Suppressor macrophage (primary cell): ENCODE data around the gene TUBA1C.
"Not testable (repeated sequence)": the region's sequence is repeated elsewhere in the genome, so short reads cannot be mapped to it uniquely, and the experiment has no call there.

ENCODE experiments used
- DNase-seq, 4 experiments: peaks; one replicate each; pipeline ENCODE4 v3.0.0-alpha.2; 2020 to 2022

TUBA1C gene

DNA sequence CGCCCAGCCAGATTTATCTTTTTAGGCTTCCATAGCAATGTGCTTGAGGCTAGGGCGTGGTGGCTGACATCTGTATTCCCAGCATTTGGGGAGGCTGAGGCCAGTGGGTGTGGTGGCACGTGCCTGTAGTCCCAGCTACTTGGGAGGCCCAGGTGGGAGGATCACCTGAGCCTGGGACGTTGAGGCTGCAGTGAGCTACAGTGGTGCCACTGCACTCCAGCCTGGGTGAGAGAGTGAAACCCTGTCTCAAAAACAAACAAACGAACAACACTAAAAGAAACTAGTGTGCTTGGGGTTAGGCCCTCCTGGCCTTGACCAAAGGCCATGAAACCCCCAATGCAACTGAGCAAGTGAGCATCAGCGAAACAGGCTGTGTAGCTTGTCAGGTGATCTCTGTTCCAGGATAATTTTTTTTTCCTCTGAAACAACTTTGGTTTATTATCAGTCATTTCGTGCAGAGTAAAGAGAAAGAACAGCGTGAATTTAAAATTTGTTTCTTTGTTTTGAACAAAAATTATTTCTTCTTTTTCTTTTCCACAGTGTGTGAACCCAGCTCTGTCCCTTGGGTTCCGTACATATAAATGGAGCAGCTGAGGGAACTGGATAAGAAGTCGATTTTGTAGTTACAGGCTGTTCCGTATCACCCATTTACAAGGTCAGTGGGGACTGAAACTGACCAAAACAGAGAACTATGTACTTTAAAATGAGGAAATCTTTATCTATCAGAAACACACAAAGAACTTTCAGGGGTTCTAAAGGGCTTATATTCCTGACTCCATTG is 8.8 kb upstream of the TUBA1C start:
- DNase-seq, result no peak

DNA sequence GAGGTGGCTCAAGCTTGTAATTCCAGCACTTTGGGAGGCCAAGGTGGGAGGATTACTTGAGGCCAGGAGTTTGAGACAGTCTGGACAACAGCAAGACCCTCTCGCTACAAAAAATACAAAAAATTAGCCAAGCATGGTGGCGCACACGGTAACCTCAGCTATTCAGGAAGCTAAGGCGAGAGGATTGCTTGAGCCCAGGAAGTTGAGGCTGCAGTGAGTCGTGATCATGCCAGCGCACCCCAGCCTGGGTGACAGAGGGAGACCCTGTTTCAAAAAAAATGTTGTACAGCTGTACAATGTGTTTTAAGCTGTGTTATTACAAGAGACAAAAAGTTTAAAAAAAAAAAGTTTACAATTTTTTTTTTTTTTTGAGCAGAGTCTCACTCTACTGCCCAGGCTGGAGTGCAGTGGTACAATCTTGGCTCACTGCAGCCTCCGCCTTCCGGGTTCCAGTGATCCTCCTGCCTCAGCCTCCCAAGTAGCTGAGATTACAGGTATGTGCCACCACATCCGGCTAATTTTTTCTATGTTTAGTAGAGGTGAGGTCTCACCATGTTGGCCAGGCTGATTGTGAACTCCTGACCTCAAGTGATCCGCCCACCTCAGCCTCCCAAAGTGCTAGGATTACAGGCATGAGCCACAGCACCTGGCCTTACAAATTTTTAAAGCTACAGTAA is 7.2 kb upstream of the TUBA1C start:
- not testable (repeated sequence) for DNase-seq

DNA sequence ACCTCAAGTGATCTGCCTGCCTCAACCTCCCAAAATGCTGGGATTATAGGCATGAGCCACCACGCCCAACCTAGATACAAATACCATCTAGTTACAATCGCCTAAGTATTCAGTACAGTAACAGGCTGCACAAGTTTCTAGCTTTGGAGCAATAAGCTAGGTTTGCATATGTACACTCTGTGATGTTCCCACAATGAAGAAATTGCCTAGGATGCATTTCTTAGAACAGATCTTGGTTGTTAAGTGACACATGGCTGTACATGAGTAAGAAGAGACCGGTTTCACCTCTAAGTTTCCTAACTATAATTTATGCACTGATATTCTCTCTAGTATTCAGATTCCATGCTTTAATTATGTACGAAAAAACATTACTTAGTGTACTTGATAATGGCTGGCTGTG is 5.4 kb upstream of the TUBA1C start:
- DNase-seq, result no peak

DNA sequence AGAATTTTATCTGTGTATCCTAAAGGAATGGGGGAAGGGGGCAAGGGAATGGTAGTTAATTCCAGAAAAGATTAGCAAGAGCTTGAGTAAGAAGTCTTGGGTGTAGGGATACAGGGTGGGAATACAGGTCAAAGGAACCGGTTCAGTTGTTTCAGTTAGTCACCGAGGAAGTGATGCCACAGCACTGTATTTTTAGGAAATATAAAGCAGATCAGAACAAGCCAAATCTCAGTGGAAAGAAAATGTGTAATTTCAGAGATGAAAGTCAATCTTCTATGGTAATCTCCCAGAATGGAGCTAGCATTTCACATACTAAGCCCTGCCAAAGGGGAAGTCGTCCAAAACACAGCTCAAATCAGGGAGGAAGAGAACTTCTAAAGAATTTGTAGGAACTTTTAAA is 4.7 kb upstream of the TUBA1C start:
- peak; percentile 41 to 71 (median 55) for DNase-seq

DNA sequence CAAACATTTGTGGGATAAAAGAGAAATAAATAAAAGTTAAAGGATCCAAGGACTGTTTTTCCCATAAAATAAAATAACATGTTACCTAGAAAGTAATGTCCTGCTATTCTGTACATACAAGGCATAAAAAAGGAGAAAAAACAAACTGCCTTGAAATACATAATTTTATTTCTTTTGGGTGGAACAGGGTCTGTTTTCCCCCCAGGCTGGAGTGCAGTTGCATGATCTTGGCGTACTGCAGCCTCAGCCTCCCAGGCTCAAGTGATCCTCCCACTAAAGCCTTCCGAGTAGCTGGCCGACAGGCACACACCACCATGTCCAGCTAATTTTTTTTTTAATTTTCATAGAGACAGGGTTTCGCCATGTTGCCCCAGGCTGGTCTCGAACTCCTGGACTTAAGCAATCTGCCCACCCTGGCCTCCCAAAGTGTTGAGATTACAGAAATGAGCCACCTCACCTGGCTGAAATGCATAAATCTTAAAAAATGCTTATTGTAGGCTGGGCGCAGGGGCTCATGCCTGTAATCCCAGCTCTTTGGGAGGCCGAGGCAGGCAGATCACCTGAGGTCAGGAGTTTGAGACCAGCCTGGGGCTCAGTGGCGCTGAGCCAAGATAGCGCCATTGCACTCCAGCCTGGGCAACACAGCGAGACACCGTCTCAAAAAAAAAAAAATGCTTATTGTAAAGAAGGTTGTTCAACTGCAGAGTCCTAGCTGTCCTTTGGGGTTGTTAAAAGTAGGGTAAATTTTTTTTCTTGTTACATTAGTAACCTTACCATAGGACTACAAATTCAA is 4.1 kb upstream of the TUBA1C start:
- DNase-seq, result no peak

DNA sequence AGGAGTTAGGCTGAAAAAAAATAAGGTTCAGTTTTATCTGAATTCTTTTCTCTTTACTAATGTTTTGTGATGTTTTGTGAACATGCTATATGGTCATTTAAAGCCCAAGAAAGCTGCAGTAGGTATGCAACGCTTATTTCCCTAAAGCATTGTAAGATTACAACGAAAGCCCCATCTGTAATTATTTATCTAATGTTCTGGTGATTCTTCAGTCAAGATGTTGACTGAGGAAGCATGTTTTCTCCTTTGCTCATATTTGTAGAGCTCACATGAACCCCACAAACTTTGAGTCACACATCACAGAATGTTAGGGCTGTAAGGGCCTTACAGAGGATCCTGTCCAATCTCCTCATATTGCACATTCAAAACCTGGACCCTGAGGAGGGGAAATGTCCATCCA is 3.2 kb upstream of the TUBA1C start:
- DNase-seq, result no peak

DNA sequence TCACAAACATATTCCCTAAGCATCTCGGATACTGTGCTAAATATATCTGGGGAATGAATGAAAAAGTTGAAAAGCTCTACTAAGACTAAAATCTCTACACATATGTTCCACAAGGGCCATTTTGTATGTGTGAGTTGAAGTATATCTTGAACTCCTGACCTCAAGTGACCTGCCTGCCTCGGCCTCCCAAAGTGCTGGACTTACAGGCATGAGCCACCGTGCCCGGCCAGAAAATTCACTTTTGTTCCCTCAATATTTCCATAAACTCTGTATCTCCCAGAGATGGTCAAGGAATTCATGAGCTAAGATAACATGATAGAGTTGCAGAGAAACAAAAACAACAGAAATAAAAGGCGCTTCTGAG is 1.5 kb upstream of the TUBA1C start:
- no peak for DNase-seq

DNA sequence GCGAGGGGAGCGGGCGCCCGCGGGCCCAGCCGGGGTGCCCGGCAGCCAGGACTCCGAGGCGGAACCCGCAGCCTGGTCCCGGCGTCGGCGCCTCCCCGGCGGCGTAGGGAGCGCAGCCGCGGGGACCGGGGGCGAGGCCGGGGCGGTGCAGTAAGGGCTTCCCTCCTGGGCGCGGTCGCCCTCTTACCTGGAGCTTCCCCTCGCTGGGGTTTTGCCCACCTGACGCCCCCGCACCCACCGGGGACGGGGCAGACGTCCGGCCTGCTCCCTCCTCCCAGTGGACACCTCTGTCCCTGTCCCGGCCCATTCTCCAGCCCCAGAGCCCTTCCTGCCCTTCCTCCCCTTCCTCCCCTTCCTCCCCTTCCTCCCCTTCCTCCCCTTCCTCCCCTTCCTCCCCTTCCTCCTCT is 413 bp upstream of the TUBA1C start:
- peak; percentile 56 to 86 (median 70) for DNase-seq

DNA sequence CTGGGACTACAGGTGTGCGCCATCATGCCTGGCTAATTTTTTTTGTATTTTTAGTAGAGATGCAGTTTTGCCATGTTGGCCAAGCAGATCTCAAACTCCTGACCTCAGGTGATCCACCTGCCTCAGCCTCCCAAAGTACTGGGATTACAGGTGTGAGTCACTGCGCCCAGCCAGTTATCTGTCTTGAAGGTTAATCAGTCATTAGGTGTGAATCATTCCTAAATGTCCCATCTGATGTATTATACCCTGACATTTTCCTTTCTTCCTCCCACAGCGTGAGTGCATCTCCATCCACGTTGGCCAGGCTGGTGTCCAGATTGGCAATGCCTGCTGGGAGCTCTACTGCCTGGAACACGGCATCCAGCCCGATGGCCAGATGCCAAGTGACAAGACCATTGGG is 4.3 kb downstream of the TUBA1C start:
- DNase-seq, result not testable (repeated sequence)

DNA sequence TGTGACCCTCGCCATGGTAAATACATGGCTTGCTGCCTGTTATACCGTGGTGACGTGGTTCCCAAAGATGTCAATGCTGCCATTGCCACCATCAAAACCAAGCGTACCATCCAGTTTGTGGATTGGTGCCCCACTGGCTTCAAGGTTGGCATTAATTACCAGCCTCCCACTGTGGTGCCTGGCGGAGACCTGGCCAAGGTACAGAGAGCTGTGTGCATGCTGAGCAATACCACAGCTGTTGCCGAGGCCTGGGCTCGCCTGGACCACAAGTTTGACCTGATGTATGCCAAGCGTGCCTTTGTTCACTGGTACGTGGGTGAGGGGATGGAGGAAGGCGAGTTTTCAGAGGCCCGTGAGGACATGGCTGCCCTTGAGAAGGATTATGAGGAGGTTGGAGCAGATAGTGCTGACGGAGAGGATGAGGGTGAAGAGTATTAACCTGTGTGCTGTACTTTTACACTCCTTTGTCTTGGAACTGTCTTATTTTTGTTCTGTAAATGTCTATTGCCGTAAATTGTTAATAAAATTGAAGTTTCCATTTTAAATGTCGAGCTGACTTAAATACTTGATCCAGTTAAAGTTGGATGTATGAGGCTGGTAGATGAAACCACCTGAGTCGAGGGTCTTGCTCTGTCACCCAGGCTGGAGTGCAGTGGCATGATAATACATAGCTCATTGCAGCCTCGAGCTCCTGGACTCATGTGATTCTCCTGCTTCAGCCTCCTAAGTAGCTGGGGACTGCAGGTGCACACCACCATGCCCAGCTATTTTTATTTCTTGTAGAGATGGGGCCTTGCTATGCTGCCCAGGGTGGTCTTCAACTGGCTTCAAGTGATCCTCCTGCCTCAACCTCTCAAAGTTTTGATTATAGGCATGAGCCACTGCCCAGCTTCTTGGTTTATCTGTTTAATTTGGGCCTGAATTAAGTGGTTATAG is 8.2 kb downstream of the TUBA1C start:
- DNase-seq, result no peak

DNA sequence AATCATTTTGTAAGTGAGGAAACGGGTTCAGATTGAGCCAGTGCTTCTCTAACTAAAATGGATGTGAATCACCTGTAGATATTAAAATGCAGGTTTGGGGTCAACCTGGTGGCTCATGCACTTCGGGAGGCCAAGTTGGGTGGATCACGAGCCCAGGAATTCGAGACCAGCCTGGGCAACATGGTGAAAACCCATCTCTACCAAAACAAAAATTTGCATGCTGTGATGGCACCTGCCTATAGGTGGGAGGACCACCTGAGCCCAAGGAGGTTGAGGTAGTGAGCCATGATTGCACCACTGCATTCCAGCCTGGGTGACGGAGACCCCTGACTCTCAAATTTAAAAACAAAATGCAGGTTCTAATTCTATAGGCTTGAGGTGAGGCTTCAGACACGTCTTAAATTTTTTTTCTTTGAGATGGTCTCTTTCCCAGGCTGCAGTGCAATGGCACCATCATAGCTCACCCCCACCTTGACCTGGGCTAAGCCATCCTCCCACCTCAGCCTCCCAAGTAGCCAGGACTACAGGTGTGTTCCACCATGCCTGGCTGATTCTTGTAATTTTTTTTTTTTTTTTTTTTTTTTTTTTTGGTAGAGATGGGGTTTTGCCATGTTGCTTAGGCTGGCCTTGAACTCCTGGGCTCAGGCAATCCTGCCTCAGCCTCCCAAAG is 9.0 kb downstream of the TUBA1C start:
- no peak for DNase-seq

DNA sequence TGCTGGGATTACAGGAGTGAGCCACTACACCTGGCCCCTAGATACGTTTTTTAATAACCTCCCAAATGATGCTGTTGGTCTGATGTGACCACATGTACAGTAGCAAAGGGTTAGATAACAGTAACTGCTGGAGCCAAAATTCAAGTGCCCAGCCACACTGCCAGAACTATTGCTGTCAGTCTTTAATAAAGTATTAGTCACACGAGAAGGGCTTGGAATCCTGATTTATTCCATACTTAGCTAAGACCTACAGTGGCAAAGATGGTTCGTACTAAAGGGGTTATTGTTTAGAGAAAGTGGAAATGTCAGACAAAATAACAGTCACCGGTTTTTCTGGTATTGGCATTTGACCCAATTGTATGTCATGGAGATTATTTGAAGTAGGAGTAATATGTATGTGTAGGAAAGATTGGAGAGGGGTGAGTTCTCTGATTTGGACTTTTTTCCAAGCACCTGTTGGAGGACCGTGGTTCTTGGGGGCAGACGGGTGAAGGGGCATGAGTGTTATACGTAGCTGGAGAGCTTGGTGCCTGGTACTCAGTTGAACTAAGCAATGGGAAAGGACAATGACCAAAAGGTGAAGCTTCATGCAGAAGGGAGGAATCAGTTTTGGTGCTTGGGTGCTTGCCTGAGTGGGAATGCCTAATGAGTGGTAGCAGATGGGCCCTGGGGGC is 9.7 kb downstream of the TUBA1C start:
- no peak for DNase-seq

DNA sequence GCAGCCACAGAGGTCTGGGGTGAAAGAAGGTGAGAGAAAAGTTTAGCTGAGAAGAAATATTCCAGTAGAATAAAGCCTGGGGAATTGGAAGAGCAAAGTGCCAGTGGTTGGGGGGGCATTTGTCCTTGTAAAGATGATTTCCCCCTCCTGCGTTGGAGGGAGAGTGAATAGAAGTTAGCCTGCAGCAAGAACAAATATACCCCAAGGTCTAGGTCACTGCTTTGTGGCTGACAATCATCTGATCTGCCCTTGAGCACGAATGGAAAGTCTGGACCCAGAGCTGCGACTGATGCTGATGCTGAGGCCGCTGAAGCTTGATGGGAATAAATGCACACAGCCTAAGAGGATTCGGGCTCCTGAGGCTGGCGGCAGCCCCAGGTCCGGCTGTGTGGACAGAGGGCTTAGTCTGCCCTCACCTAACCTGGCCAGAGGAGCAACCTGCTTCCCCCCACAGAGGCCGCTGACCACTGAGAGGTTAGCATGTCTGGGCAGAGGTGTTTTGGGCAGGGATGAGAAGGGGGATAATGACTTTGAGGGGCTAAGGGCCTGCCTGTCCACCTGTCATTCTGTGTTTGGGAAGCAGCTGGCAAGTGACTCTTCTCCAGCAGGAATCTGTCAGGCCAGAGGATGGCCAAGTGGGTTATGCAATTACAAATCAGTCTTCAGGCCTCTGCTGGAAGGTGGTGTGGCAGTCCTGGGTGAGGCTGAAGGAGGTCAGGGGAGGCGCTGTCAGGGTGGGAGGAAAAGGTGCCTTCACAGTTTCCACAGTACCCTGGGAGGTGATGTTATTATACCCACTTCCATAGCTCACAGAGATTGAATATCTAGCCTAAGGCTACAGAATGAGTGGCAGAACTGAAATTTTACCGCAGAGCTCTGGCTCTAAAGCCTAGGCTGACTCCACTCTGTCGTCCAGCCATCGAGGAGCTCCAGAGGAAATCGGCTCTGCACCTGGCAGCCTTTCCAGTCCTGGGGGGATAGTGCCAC is 11.7 kb downstream of the TUBA1C start:
- DNase-seq, result no peak

DNA sequence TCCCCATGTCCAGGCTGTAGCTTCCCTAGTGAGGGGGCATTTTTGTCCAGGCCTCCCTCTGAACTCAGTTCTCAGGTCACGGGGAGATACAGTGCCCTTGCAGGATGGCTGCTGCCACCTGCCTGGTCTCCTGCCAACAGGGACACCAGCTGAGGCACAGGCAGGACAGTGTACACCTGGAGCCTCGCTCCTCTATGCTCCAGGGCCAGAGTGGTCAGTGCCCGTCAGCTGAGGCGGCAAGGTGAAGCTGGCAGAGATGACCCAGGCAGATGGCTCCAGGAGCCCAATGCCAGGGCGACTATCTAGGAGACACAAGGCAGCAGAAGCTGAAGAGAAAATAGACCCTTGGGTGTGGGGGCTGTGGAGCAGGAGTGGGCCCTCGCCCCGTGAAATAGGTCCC is 12.6 kb downstream of the TUBA1C start:
- no peak for DNase-seq

DNA sequence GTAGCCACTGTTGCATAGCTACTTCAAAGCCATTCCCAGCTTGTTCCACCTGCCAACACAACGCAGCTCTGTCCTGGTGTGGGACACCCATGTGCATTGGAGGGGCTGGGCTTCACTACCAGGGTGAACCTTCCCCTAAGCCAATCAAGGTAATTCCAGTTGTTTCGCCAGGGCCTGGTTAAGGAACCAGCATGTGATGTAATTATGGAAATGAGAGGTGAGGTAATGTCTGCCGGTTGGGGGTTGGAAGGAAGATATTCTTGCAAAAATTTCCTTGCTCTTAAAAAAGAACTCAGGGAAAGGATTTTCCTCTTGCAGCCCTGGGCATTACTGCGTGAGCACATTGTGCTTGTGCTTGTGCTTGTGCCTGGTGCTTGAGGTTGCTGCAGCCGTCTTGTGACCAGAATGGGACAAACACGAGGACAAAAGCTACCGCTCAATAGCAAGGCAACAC is 14.9 kb downstream of the TUBA1C start:
- DNase-seq, result peak; percentile 41 to 72 (median 68)

DNA sequence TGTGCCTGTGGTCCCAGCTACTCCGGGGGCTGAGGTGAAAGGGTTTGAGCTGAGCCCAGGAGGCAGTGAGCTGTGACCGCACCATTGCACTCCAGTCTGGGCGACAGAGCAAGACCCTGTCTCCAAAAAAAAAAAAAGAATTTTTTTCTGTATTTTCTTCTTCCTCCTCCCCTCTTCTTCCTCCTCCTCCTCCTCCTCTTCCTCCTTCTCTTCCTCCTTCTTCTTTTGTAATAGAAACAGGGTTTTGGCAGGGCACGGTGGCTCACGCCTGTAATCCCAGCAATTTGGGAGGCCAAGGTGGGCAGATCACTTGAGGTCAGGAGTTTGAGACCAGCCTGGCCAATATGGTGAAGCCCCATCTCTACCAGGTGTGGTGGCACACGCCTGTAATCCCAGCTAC is 15.7 kb downstream of the TUBA1C start:
- DNase-seq, result not testable (repeated sequence)

DNA sequence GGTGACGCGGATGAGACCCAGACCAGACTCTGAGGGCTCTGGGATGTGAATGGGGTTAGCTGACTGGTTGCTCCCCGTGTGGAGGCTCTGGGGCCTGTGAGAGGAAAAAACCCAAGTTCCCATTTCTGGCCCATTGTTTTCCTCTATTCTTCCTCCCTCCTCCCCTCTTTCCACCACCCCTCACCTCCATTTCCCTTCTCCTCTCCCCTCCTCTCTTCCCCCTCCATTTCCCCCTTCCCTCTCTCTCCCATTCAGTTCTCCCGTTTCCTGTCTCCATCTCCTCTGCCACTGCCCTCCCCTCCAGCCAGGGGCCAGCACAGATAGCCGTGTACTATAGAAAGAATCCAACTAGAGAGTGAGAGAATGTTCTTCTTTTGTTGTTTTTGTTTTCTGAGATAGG is 17.4 kb downstream of the TUBA1C start:
- no peak for DNase-seq

DNA sequence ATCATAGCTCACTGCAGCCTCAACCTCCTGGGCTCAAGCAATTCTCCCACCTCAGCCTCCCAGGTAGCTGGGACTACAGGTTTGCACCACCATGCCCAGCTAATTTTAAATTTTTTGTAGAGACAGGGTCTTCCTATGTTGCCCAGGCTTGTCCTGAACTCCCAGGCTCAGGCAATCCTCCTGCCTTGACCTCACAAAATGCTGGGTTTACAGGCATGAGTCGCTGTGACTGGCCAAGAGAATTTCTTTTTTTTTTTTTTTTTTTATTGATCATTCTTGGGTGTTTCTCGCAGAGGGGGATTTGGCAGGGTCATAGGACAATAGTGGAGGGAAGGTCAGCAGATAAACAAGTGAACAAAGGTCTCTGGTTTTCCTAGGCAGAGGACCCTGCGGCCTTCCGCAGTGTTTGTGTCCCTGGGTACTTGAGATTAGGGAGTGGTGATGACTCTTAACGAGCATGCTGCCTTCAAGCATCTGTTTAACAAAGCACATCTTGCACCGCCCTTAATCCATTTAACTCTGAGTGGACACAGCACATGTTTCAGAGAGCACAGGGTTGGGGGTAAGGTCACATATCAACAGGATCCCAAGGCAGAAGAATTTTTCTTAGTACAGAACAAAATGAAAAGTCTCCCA is 18.0 kb downstream of the TUBA1C start:
- DNase-seq, result not testable (repeated sequence)
